Esophagus muscularis mucosa (tissue), 4 donors: ENCODE results near the gene P2RX1. TPM values are rescaled to one million over a fixed set of nuclear protein-coding genes. Genes with fewer than 3 reads are reported as not detected.

Source experiments
- DNase-seq: peaks from one replicate; pipeline ENCODE4 v3.0.0-alpha.2; 2017; ENCODE audit errors: extremely low spot score
- H3K27ac ChIP-seq, 4 donors: fragments of 200-600 bp; sonication (generic); replicated peaks in 1 of 4; 1 replicate in 3 of 4; 2 replicates in 1 of 4; pipeline ENCODE4 v1.5.1; 2016 to 2019; ENCODE audit warnings: mild to moderate bottlenecking in 1 of 4
- H3K27me3 ChIP-seq, 4 donors: fragments of 200-600 bp; sonication (generic); one replicate each; pipeline versions ENCODE4 v1.5.1 to v1.6.0; 2016 to 2019
- H3K36me3 ChIP-seq, 4 donors: fragments of 200-600 bp; sonication (generic); one replicate each; pipeline ENCODE4 v1.5.1; 2016 to 2019
- H3K4me1 ChIP-seq, 4 donors: fragments of 200-600 bp; sonication (generic); one replicate each; pipeline ENCODE4 v1.5.1; 2016 to 2019
- H3K4me3 ChIP-seq, 4 donors: fragments of 200-600 bp; sonication (generic); 1 replicate in 2 of 4; 2 replicates in 2 of 4; pipeline ENCODE4 v1.5.1; 2016 to 2019; ENCODE audit warnings: mild to moderate bottlenecking in 4 of 4, moderate library complexity in 1 of 4
- H3K9me3 ChIP-seq, 4 donors: fragments of 200-600 bp; sonication (generic); 1 replicate in 3 of 4; 2 replicates in 1 of 4; pipeline ENCODE4 v1.5.1; 2016 to 2019
- EP300 ChIP-seq: sonication (generic); formaldehyde crosslinking; IDR thresholded peaks from one replicate; pipeline ENCODE4 v1.6.1; 2017; ENCODE audit warnings: antibody characterized with exemption
- POLR2A ChIP-seq: fragments of 450-650 bp; IDR thresholded peaks from one replicate; pipeline ENCODE4 v1.6.1; 2017; ENCODE audit warnings: antibody characterized with exemption, moderate library complexity, mild to moderate bottlenecking, low read depth
- POLR2AphosphoS5 ChIP-seq, 2 donors: sonication (generic); formaldehyde crosslinking; IDR thresholded peaks; one replicate each; pipeline ENCODE4 v1.6.1; 2017; ENCODE audit warnings: antibody characterized with exemption in 2 of 2
- WGBS: methylation state at CpG from one replicate; pipeline ENCODE4 v1.1.5; 2018; 5-methylcytosine and 5-hydroxymethylcytosine counted together
- intact Hi-C: fragments of 100-400 bp; cut with DNase I; formaldehyde crosslinking; loops from one replicate; pipeline ENCODE4 v1.15.1; 2023
- total RNA-seq, 4 donors: library from RNA; depleted of rRNA; stranded (reverse); fragments of >200 nt; gene quantifications; one replicate each; pipeline versions ENCODE4 v1.1.0 to v1.2.1, GENCODE V29; 2016
- TF ChIP-seq, protein P1 (sequence below), 3 experiments: fragments of 200-600 bp in 2 of 3; fragments of 450-650 bp in 1 of 3; sonication (generic) in 2 of 3; IDR thresholded peaks; one replicate each; pipeline ENCODE4 v1.5.1; 2017 to 2019; ENCODE audit warnings: antibody characterized with exemption in 3 of 3, mild to moderate bottlenecking in 2 of 3, moderate library complexity in 1 of 3

P2RX1 gene
- total RNA-seq, 4 donors from 2014 or later: 3.7 to 26.0 (median 10.2) TPM

DNA sequence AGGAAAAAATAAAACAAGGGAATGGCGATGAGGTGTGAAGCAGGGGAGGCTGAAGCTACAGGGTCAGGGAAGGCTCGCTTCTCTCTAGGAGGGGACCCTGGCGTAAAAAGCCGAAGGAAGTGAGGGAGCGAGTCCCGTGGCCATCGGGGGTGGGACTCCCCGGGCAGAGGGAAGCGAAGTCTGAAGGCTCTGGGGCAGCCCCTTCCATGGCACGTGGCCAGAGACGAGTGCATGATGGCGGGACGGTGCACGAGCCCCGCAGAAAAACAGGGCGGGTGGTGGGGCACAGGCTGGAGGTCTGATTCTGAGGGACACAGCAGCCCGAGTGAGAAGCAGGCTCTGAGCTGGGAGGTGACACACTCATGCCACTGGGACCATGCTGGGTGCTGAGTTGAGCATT is 49.2 kb downstream of the P2RX1 start:
- Histone ChIP-seq H3K4me3 (no peak overlapping the region), H3K27me3 (no peaks in the 10 kb centered on the region), H3K9me3 (no peaks in the 10 kb centered on the region), H3K36me3 (peaks cover 0 to 27% (median 13%) of the 10 kb centered on the region in 4 donors), H3K27ac (no peak overlapping the region), H3K4me1 (peaks cover 0 to 7% (median 3%) of the 10 kb centered on the region in 4 donors)
- 79% methylated on average over 17 of the region's 17 CpGs for WGBS
- intact Hi-C loops: no loop called here
- DNase-seq: no peak
- TF ChIP-seq, protein P1, sequence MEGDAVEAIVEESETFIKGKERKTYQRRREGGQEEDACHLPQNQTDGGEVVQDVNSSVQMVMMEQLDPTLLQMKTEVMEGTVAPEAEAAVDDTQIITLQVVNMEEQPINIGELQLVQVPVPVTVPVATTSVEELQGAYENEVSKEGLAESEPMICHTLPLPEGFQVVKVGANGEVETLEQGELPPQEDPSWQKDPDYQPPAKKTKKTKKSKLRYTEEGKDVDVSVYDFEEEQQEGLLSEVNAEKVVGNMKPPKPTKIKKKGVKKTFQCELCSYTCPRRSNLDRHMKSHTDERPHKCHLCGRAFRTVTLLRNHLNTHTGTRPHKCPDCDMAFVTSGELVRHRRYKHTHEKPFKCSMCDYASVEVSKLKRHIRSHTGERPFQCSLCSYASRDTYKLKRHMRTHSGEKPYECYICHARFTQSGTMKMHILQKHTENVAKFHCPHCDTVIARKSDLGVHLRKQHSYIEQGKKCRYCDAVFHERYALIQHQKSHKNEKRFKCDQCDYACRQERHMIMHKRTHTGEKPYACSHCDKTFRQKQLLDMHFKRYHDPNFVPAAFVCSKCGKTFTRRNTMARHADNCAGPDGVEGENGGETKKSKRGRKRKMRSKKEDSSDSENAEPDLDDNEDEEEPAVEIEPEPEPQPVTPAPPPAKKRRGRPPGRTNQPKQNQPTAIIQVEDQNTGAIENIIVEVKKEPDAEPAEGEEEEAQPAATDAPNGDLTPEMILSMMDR (IDR thresholded peaks at IDR 0.05): no peak
- TF ChIP-seq EP300 (no peak), POLR2A (no peak), POLR2AphosphoS5 (IDR thresholded peaks at IDR 0.05) (no peak)

DNA sequence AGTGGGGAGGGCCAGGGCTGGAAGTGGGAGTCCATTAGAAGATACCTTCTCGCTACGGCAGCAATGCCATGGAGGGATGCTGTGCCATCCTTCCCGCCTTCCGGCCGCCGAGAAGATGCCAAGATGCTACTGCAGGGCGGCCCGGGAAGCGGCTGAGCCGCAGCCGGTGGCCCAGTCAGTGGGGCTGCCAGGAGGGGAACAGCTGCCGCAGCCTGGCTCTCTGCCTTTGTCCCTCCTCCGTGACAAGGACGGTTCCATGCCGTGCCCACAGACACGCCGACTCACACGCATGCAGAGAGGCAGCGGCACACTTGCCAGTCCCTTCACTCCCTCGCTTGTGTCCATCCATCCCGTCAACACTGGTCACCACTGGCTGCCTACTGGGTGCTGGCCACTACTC is 50.0 kb downstream of the P2RX1 start:
- Histone ChIP-seq H3K4me1 (peaks cover 0 to 7% (median 3%) of the 10 kb centered on the region in 4 donors), H3K27me3 (no peaks in the 10 kb centered on the region), H3K27ac (no peak overlapping the region), H3K4me3 (no peak overlapping the region), H3K9me3 (no peaks in the 10 kb centered on the region), H3K36me3 (peaks cover 0 to 30% (median 17%) of the 10 kb centered on the region in 4 donors)
- intact Hi-C loops: no loop called here
- DNase-seq: no peak
- WGBS: 95% methylated on average over 14 of the region's 21 CpGs
- TF ChIP-seq, protein P1 (IDR thresholded peaks at IDR 0.05): no peak
- TF ChIP-seq EP300 (no peak), POLR2AphosphoS5 (IDR thresholded peaks at IDR 0.05) (no peak), POLR2A (no peak)

DNA sequence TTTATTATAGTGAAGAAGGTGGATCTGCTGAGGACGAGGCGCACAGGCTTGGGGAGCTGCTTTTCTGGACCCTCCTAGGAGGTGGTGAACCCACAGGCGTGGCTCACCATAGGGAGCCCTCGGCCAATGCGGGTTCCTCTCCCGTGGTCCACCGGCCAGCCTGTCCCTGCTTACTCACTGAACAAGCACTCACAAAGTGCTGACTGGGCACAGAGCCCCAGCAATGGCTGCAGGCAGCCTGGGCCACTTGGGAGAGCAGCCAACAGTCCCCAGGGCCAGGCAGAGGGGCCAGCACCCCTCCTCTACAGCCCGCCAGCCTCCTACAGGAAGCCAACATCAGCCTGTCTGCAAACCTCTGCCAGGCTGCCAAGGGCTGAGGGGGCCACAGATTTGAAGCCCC is 51.1 kb downstream of the P2RX1 start:
- intact Hi-C loops: no loop called here
- no peak for DNase-seq
- WGBS: 60% methylated on average over 1 of the region's 8 CpGs
- Histone ChIP-seq H3K4me3 (no peak overlapping the region), H3K9me3 (no peaks in the 10 kb centered on the region), H3K27me3 (no peaks in the 10 kb centered on the region), H3K27ac (no peak overlapping the region), H3K36me3 (peaks cover 8 to 41% (median 25%) of the 10 kb centered on the region in 4 donors), H3K4me1 (peaks cover 0 to 7% (median 3%) of the 10 kb centered on the region in 4 donors)
- TF ChIP-seq EP300 (no peak), POLR2AphosphoS5 (IDR thresholded peaks at IDR 0.05) (no peak)
- TF ChIP-seq, protein P1 (IDR thresholded peaks at IDR 0.05): no peak

DNA sequence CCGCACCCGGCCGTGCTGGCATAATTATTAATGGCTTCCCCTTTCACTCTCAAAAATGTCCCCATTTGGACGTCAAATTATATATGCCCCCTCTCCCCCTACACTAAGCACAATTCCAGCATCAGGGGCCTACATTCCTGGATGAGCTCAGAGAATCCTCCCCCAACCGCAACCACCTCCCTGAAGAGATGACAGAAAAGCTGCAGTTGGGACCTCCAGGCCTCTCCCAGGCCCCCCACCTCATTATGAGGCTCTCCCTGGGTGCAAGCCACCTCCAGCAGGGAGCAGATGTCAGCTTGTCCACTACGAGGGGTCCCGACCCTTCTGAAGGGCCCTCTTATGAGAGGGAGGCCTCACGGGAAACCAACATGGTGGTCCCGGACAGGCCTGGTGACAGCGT is 51.7 kb downstream of the P2RX1 start:
- TF ChIP-seq, protein P1 (IDR thresholded peaks at IDR 0.05): no peak
- TF ChIP-seq POLR2AphosphoS5 (IDR thresholded peaks at IDR 0.05): no peak
- no peak overlapping the region for H3K4me3 ChIP-seq
- intact Hi-C loops: loop anchor here (5.0 kb wide), 2 partner anchors 43 to 138 kb away; no protein-coding TSS in a partner anchor
- DNase-seq: no peak
- peaks cover 8 to 45% (median 23%) of the 10 kb centered on the region in 4 donors for H3K36me3 ChIP-seq
- no peak overlapping the region for H3K27ac ChIP-seq
- no peaks in the 10 kb centered on the region for H3K9me3 ChIP-seq
- no peaks in the 10 kb centered on the region for H3K27me3 ChIP-seq
- WGBS: 89% methylated on average over 9 of the region's 10 CpGs
- peaks cover 0 to 7% (median 3%) of the 10 kb centered on the region in 4 donors for H3K4me1 ChIP-seq
